Fibroblast of lung (primary cell): ENCODE results near the gene PWP2.
"Not testable (repeated sequence)": the region's sequence is repeated elsewhere in the genome, so short reads cannot be mapped to it uniquely, and the experiment has no call there.

ENCODE experiments used
- EZH2 ChIP-seq: IDR thresholded peaks from 2 replicates; pipeline ENCODE4 v1.5.1; 2012; ENCODE audit warnings: low read length, control low read depth, mild to moderate bottlenecking; ENCODE audit errors: missing control alignments
- TF ChIP-seq, protein P1 (sequence below), 2 donors: IDR thresholded peaks in 1 of 2; conservative IDR thresholded peaks in 1 of 2; 1 replicate in 1 of 2; 2 replicates in 1 of 2; pipeline ENCODE4 v1.5.1; 2011 to 2012; ENCODE audit warnings: low read length in 2 of 2, control low read depth in 1 of 2, inconsistent platforms in 1 of 2, low read depth in 1 of 2, mild to moderate bottlenecking in 1 of 2

- TF ChIP-seq EZH2: not testable (repeated sequence)
- TF ChIP-seq, protein P1, sequence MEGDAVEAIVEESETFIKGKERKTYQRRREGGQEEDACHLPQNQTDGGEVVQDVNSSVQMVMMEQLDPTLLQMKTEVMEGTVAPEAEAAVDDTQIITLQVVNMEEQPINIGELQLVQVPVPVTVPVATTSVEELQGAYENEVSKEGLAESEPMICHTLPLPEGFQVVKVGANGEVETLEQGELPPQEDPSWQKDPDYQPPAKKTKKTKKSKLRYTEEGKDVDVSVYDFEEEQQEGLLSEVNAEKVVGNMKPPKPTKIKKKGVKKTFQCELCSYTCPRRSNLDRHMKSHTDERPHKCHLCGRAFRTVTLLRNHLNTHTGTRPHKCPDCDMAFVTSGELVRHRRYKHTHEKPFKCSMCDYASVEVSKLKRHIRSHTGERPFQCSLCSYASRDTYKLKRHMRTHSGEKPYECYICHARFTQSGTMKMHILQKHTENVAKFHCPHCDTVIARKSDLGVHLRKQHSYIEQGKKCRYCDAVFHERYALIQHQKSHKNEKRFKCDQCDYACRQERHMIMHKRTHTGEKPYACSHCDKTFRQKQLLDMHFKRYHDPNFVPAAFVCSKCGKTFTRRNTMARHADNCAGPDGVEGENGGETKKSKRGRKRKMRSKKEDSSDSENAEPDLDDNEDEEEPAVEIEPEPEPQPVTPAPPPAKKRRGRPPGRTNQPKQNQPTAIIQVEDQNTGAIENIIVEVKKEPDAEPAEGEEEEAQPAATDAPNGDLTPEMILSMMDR (conservative IDR thresholded peaks at IDR 0.05 in 1 of 2, IDR thresholded peaks at IDR 0.05 in 1 of 2; ENCODE audit: low read depth in 1 of 2, low read length in 2 of 2): not testable (repeated sequence)
Observed at GRCh38 chr21:44143380-44143779, 36.2 kb downstream of the PWP2 start.
